Measurements from ENCODE around the gene RMC1. TPM values are rescaled to one million over a fixed set of nuclear protein-coding genes. Genes with fewer than 3 reads are reported as not detected.
"Not testable (repeated sequence)": the region's sequence is repeated elsewhere in the genome, so short reads cannot be mapped to it uniquely, and the experiment has no call there.

Gene RMC1
- total and polyA plus RNA-seq, 2 donors from 2014 or later: 25.9 to 40.4 TPM

DNA sequence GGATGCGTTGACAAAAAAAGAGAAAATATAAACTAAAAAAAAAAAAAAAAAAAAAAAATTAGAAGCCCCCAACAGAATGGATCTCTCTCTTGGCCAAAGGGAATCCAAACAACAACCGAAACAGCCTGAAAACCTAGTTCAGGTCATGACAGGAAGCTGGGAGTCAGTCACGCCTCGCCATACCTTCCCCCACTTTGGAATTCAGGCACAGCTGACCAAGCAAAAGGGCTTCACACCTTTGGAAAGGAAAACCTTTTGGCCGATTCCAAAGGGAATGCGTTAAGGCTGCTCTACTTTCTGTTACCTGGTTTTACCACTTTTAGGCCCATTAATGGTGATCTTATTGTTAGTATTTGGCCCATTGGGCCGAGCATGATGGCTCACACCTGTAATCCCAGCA, 17.9 kb upstream of the RMC1 start:
- intact Hi-C loops (cut with DNase I): no loop called here
- H3K27ac ChIP-seq (ENCODE audit: low read depth in 2 of 2, low read length in 2 of 2): no peak overlapping the region
- no peak overlapping the region for H3K9ac ChIP-seq (ENCODE audit: low read length in 3 of 3)
- DNase-seq (peak in 1 of 5 donors; percentile 23), FAIRE-seq (no peak)
- TF ChIP-seq, protein P1, sequence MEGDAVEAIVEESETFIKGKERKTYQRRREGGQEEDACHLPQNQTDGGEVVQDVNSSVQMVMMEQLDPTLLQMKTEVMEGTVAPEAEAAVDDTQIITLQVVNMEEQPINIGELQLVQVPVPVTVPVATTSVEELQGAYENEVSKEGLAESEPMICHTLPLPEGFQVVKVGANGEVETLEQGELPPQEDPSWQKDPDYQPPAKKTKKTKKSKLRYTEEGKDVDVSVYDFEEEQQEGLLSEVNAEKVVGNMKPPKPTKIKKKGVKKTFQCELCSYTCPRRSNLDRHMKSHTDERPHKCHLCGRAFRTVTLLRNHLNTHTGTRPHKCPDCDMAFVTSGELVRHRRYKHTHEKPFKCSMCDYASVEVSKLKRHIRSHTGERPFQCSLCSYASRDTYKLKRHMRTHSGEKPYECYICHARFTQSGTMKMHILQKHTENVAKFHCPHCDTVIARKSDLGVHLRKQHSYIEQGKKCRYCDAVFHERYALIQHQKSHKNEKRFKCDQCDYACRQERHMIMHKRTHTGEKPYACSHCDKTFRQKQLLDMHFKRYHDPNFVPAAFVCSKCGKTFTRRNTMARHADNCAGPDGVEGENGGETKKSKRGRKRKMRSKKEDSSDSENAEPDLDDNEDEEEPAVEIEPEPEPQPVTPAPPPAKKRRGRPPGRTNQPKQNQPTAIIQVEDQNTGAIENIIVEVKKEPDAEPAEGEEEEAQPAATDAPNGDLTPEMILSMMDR (IDR thresholded peaks at IDR 0.05; ENCODE audit: borderline replicate concordance, extremely low read depth, insufficient read depth): no peak
- no peaks in the 10 kb centered on the region for H3K9me3 ChIP-seq (ENCODE audit: control insufficient read depth in 2 of 3, insufficient read depth in 1 of 3, low read length in 3 of 3)
- H3K36me3 ChIP-seq (ENCODE audit: control insufficient read depth in 2 of 3, insufficient read depth in 3 of 3, low read length in 3 of 3): peaks cover 2 to 13% (median 5%) of the 10 kb centered on the region in 3 donors
- H3K4me1 ChIP-seq (ENCODE audit: control insufficient read depth in 2 of 3, insufficient read depth in 2 of 3, low read depth in 1 of 3, low read length in 3 of 3): peaks cover 0 to 5% (median 0%) of the 10 kb centered on the region in 3 donors
- no peak overlapping the region for H3K4me3 ChIP-seq (ENCODE audit: low read length in 3 of 3)
- no peaks in the 10 kb centered on the region for H3K27me3 ChIP-seq (ENCODE audit: control insufficient read depth, insufficient read depth, low read length)

DNA sequence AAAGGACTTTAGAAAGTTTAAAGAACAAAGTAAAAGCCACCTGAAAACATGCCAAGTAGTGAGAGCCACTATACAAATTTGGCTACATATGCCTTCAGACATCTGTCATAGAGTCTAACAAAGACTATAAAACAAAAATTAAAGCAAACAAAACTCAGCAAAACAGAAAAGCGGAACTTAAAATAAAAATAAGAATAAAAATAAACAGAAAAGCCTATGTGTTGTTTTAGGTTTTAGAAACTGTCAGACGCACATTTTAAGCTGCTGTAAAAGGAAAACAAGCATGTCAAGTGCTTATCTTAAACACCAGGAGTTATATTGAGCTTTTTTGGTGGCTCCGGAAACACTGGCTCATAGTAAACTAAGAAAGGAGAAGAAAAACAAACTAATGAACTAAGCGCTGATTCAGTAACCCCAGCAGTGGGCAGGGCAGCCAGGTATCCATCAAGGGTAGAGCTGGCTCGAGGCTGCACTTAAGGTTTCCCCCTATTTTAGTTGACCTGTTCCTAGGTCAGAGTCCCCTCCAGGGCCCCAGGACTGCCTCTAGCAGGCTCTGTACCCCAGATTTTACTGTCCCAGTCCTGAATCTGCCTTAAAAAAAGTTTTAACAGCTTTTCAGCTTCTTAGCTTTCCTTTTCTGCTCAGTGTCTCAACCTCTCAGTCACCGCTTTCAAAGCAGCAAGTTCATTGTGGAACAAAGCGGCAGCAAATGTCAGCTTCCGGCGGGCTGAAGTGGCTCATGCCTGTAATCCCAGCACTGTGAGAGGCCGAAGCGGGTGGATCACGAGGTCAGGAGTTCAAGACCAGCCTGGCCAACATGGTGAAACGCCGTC, 15.4 kb upstream of the RMC1 start:
- intact Hi-C loops (cut with DNase I): no loop called here

DNA sequence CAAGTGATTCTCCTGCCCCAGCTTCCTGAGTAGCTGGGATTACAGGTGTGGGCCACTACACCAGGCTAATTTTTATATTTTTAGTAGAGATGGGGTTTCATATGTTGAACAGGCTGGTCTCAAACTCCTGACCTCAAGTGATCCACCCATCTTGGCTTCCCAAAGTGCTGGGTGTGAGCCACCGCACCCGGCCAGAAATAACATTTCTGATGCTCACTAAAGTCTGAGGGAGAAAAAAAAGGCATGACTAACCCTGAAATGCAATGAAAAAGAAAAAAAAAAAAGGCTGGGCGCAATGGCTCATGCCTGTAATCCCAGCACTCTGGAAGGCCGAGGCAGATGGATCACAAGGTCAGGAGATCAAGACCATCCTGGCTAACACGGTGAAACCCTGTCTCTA, 13.7 kb upstream of the RMC1 start:
- H3K36me3 ChIP-seq (ENCODE audit: control insufficient read depth in 2 of 3, insufficient read depth in 3 of 3, low read length in 3 of 3); DNase-seq; H3K9ac ChIP-seq (ENCODE audit: low read length in 3 of 3); H3K4me1 ChIP-seq (ENCODE audit: control insufficient read depth in 2 of 3, insufficient read depth in 2 of 3, low read depth in 1 of 3, low read length in 3 of 3); intact Hi-C loops (cut with DNase I); FAIRE-seq; H3K4me3 ChIP-seq (ENCODE audit: low read length in 3 of 3); H3K27ac ChIP-seq (ENCODE audit: low read depth in 2 of 2, low read length in 2 of 2); H3K9me3 ChIP-seq (ENCODE audit: control insufficient read depth in 2 of 3, insufficient read depth in 1 of 3, low read length in 3 of 3); H3K27me3 ChIP-seq (ENCODE audit: control insufficient read depth, insufficient read depth, low read length): not testable (repeated sequence)

More for the DNA sequence above, 15.4 kb upstream of the RMC1 start:
- no peaks in the 10 kb centered on the region for H3K9me3 ChIP-seq (ENCODE audit: control insufficient read depth in 2 of 3, insufficient read depth in 1 of 3, low read length in 3 of 3)
- DNase-seq: peak in 2 of 5 donors; percentile 20 to 49
- H3K9ac ChIP-seq (ENCODE audit: low read length in 3 of 3): peak overlapping the region in 1 of 3 donors; percentile 60
- peak overlapping the region in 1 of 2 donors; percentile 28 for H3K27ac ChIP-seq (ENCODE audit: low read depth in 2 of 2, low read length in 2 of 2)
- H3K36me3 ChIP-seq (ENCODE audit: control insufficient read depth in 2 of 3, insufficient read depth in 3 of 3, low read length in 3 of 3): no peaks in the 10 kb centered on the region
- peak overlapping the region in 1 of 3 donors; percentile 33 for H3K4me3 ChIP-seq (ENCODE audit: low read length in 3 of 3)
- H3K27me3 ChIP-seq (ENCODE audit: control insufficient read depth, insufficient read depth, low read length): no peaks in the 10 kb centered on the region
- TF ChIP-seq, protein P1 (IDR thresholded peaks at IDR 0.05; ENCODE audit: borderline replicate concordance, extremely low read depth, insufficient read depth): no peak
- FAIRE-seq: no peak
- H3K4me1 ChIP-seq (ENCODE audit: control insufficient read depth in 2 of 3, insufficient read depth in 2 of 3, low read depth in 1 of 3, low read length in 3 of 3): peaks cover 0 to 5% (median 0%) of the 10 kb centered on the region in 3 donors

DNA sequence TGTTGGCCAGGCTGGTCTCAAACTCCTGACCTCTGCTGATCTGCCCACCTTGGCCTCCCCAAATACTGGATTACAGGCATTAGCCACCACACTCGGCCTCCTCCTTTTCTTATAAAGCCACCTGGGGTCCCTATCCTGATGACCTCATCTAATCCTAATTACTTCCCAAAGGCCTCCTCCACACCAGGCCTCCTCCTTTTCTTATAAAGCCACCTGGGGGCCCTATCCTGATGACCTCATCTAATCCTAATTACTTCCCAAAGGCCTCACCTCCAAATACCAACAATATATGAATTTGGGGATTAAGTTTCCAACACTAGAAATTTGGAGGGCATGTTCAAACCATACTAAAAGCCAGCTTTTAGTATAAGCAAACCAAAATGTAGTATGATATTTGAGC, 9.7 kb upstream of the RMC1 start:
- FAIRE-seq (no peak), DNase-seq (no peak)
- H3K9ac ChIP-seq (ENCODE audit: low read length in 3 of 3): no peak overlapping the region
- intact Hi-C loops (cut with DNase I): no loop called here
- H3K4me3 ChIP-seq (ENCODE audit: low read length in 3 of 3): no peak overlapping the region
- no peaks in the 10 kb centered on the region for H3K27me3 ChIP-seq (ENCODE audit: control insufficient read depth, insufficient read depth, low read length)
- H3K27ac ChIP-seq (ENCODE audit: low read depth in 2 of 2, low read length in 2 of 2): no peak overlapping the region
- no peaks in the 10 kb centered on the region for H3K9me3 ChIP-seq (ENCODE audit: control insufficient read depth in 2 of 3, insufficient read depth in 1 of 3, low read length in 3 of 3)
- TF ChIP-seq, protein P1 (IDR thresholded peaks at IDR 0.05; ENCODE audit: borderline replicate concordance, extremely low read depth, insufficient read depth): no peak
- H3K36me3 ChIP-seq (ENCODE audit: control insufficient read depth in 2 of 3, insufficient read depth in 3 of 3, low read length in 3 of 3): no peaks in the 10 kb centered on the region
- no peaks in the 10 kb centered on the region for H3K4me1 ChIP-seq (ENCODE audit: control insufficient read depth in 2 of 3, insufficient read depth in 2 of 3, low read depth in 1 of 3, low read length in 3 of 3)

All from kidney (tissue), 14 donors.